K562 (cell line): Measurements from ENCODE around the gene LRRC74B. TPM values are rescaled to one million over a fixed set of nuclear protein-coding genes. Genes with fewer than 3 reads are reported as not detected.
A peak's percentile ranks its signal among the peaks of the same experiment; 100 is the strongest.

Source experiments
- ATAC-seq: fragments of 200-7000 bp; cut with Tn5 transposase; 3 replicates; pipeline ENCODE4 v1.9.1; 2020; ENCODE audit warnings: moderate library complexity
- BruUV-seq: library from RNA; stranded (reverse); fragments of 400-500 nt; replicated peaks from 2 replicates; lab custom pipeline; 2021; lab: Mats Ljungman, UMichigan
- CTCF ChIA-PET: fragments of 300-600 bp; formaldehyde crosslinking; extraction: SDS; loops from one replicate; lab custom pipeline; 2021; ENCODE audit warnings: low intra/inter-chr PET ratio; lab: Yijun Ruan, JAX
- POLR2A ChIA-PET: fragments of 300-600, 350-650 bp; sonication (Branson Sonifier 250); formaldehyde crosslinking; extraction: SDS; loops from one replicate; lab custom pipeline; 2021; ENCODE audit warnings: antibody characterized with exemption, inconsistent platforms; lab: Yijun Ruan, JAX
- DNase-seq, 4 experiments: peaks; one replicate each; pipeline versions ENCODE4 v3.0.0 to v3.0.0-alpha.2; 2011 to 2018; ENCODE audit warnings: low spot score in 3 of 4, mixed read lengths in 3 of 4; ENCODE audit errors: extremely low read depth in 1 of 4
- FAIRE-seq: peaks from 2 replicates; lab custom pipeline; 2011; peaks lifted over from hg19 to GRCh38; lab: Jason Lieb, UNC
- H2AFZ ChIP-seq: 2 replicates; pipeline ENCODE4 v1.6.0; 2011; ENCODE audit warnings: low read depth, low read length, control low read depth, inconsistent platforms
- H3K27ac ChIP-seq: fragments of 200-600 bp; 3 replicates; pipeline ENCODE4 v1.8.0; 2011; ENCODE audit warnings: low read depth, mild to moderate bottlenecking, control low read depth, inconsistent platforms, low read length, moderate library complexity, mixed read lengths; ENCODE audit errors: extremely low read depth
- H3K27me3 ChIP-seq, 2 experiments: fragments of 300-600 bp in 1 of 2; 2 replicates in 1 of 2; 3 replicates in 1 of 2; pipeline versions ENCODE4 v1.6.0 to v1.8.0; 2011; ENCODE audit warnings: inconsistent platforms in 2 of 2, low read length in 2 of 2, mild to moderate bottlenecking in 1 of 2, mixed read lengths in 1 of 2, moderate library complexity in 1 of 2; ENCODE audit not compliant: control insufficient read depth in 2 of 2, insufficient read depth in 2 of 2
- H3K36me3 ChIP-seq: fragments of 300-600 bp; 3 replicates; pipeline ENCODE4 v1.8.0; 2011; ENCODE audit warnings: mild to moderate bottlenecking, low read length, inconsistent platforms; ENCODE audit not compliant: control insufficient read depth, insufficient read depth
- H3K4me1 ChIP-seq, 2 experiments: fragments of 200-600 bp in 1 of 2; replicated peaks in 1 of 2; 2 replicates in 1 of 2; 3 replicates in 1 of 2; pipeline versions ENCODE4 v1.5.1 to v1.8.0; 2011; ENCODE audit warnings: inconsistent platforms in 2 of 2, low read length in 2 of 2, mild to moderate bottlenecking in 1 of 2, mixed read lengths in 1 of 2, moderate library complexity in 1 of 2; ENCODE audit not compliant: control insufficient read depth in 2 of 2, insufficient read depth in 2 of 2
- H3K4me2 ChIP-seq: 2 replicates; pipeline ENCODE4 v1.6.1; 2011; ENCODE audit warnings: low read length, control low read depth, inconsistent platforms, mixed read lengths; ENCODE audit not compliant: insufficient read depth
- H3K4me3 ChIP-seq: fragments of 200-600 bp; sonication (generic), shearing (Covaris generic); 2 replicates; pipeline ENCODE4 v1.5.1; 2016; ENCODE audit warnings: control low read depth, inconsistent platforms
- H3K79me2 ChIP-seq: fragments of 200-600 bp; 3 replicates; pipeline ENCODE4 v1.8.0; 2011; ENCODE audit warnings: low read length, inconsistent platforms; ENCODE audit not compliant: control insufficient read depth, insufficient read depth
- H3K9ac ChIP-seq, 2 experiments: 2 replicates each; pipeline versions ENCODE4 v1.6.0 to v1.6.1; 2011; ENCODE audit warnings: low read depth in 2 of 2, low read length in 2 of 2, control low read depth in 1 of 2, inconsistent platforms in 1 of 2, mild to moderate bottlenecking in 1 of 2, mixed read lengths in 1 of 2; ENCODE audit not compliant: insufficient read depth in 1 of 2
- H3K9me1 ChIP-seq: one replicate; pipeline ENCODE4 v1.6.0; 2011; ENCODE audit warnings: inconsistent platforms, mild to moderate bottlenecking, low read length, moderate library complexity; ENCODE audit not compliant: control insufficient read depth, insufficient read depth
- H3K9me3 ChIP-seq: replicated peaks from 2 replicates; pipeline ENCODE4 v1.5.1; 2011; ENCODE audit warnings: low read depth, low read length, inconsistent platforms; ENCODE audit not compliant: control insufficient read depth, insufficient read depth
- H4K20me1 ChIP-seq: replicated peaks from 2 replicates; pipeline ENCODE4 v1.6.1; 2011; ENCODE audit warnings: low read length, inconsistent platforms, mixed read lengths; ENCODE audit not compliant: control insufficient read depth, insufficient read depth
- E2F1 ChIP-seq: sonication (generic); formaldehyde crosslinking; IDR thresholded peaks from 2 replicates; pipeline ENCODE4 v1.8.1; 2023; ENCODE audit warnings: mild to moderate bottlenecking, missing genetic modification reagents, moderate library complexity
- MCM3 ChIP-seq: fragments of 450-650 bp; IDR thresholded peaks from 2 replicates; pipeline ENCODE4 v1.6.1; 2016
- SMC3 ChIP-seq: conservative IDR thresholded peaks from 2 replicates; pipeline ENCODE4 v1.6.1; 2011; ENCODE audit warnings: low read depth, low read length, improper control_type of control experiment; ENCODE audit not compliant: insufficient read depth
- SRF ChIP-seq, 2 experiments: fragments of 250-450, 450-650 bp in 1 of 2; sonication (Bioruptor Pico) in 1 of 2; sonication (generic) in 1 of 2; formaldehyde crosslinking; IDR thresholded peaks; 2 replicates each; pipeline versions ENCODE4 v1.5.0 to v1.5.1; 2020 to 2022; ENCODE audit warnings: mild to moderate bottlenecking in 1 of 2, missing genetic modification reagents in 1 of 2
- TCF15 ChIP-seq: fragments of 250-450 bp; sonication (Bioruptor Pico); IDR thresholded peaks from 2 replicates; pipeline ENCODE4 v1.8.0; 2022; ENCODE audit warnings: moderate library complexity, mild to moderate bottlenecking, inconsistent platforms
- ZFX ChIP-seq: sonication (generic); formaldehyde crosslinking; IDR thresholded peaks from 2 replicates; pipeline ENCODE4 v1.8.0; 2022; ENCODE audit warnings: mild to moderate bottlenecking, missing genetic modification reagents, moderate library complexity
- ZKSCAN1 ChIP-seq: fragments of 150-350 bp; IDR thresholded peaks from 2 replicates; pipeline ENCODE4 v1.6.1; 2016; ENCODE audit warnings: low read depth, low read length
- WGBS: fragments of 100-300 bp; shearing (Covaris generic); methylation state at CpG from one replicate; pipeline ENCODE4 v1.1.6; 2016; ENCODE audit warnings: low coverage, mixed read lengths; ENCODE audit not compliant: insufficient coverage; ENCODE audit errors: missing lambda C conversion rate; 5-methylcytosine and 5-hydroxymethylcytosine counted together
- in situ Hi-C: fragments of 300-500 bp; cut with MboI; formaldehyde crosslinking; loops from 4 replicates; pipeline ENCODE4 v1.15.0; 2018; ENCODE audit warnings: inconsistent platforms, mixed read lengths
- intact Hi-C: fragments of 100-400 bp; cut with micrococcal nuclease; formaldehyde crosslinking; loops from 2 replicates; pipeline ENCODE4 v1.14.2; 2022
- polyA plus RNA-seq, 8 experiments: library from polyadenylated mRNA; depleted of rRNA in 4 of 8; stranded (reverse) in 5 of 8; unstranded in 3 of 8; fragments of >200 nt; fragmentation: Nextera tagmentation in 2 of 8; fragmentation: Illumina TruSeq in 1 of 8; extraction: Ambion mirVana in 2 of 8; extraction: Trizol in 1 of 8; gene quantifications; 2 replicates each; pipeline versions ENCODE4 v1.2.1 to v1.2.3, GENCODE V29; 2011 to 2014; ENCODE audit warnings: inconsistent platforms in 1 of 8, missing spikeins in 1 of 8
- total RNA-seq, 7 experiments: library from RNA; depleted of rRNA in 6 of 7; stranded (reverse); fragments of >200 nt in 6 of 7; fragmentation: Illumina TruSeq in 2 of 7; extraction: Trizol in 2 of 7; gene quantifications; 2 replicates each; pipeline versions ENCODE4 v1.2.1 to v1.2.3, GENCODE V29; 2011 to 2021; ENCODE audit warnings: low replicate concordance in 1 of 7
- TF ChIP-seq, protein P1 (sequence below): fragments of 450-650 bp; IDR thresholded peaks from 2 replicates; pipeline ENCODE4 v1.6.1; 2017; ENCODE audit warnings: antibody characterized with exemption, mild to moderate bottlenecking
- TF ChIP-seq, protein P2 (sequence below), 3 experiments: fragments of 200-800 bp in 1 of 3; sonication (Bioruptor generic) in 1 of 3; sonication (generic) in 1 of 3; formaldehyde crosslinking in 1 of 3; IDR thresholded peaks; 2 replicates each; pipeline versions ENCODE4 v1.6.1 to v1.8.0; 2016 to 2022; ENCODE audit warnings: mild to moderate bottlenecking in 2 of 3, missing compliant biosample characterization in 2 of 3, missing genetic modification characterization in 2 of 3, missing genetic modification reagents in 1 of 3
- TF ChIP-seq, protein P3 (sequence below): sonication (generic); formaldehyde crosslinking; IDR thresholded peaks from 2 replicates; pipeline ENCODE4 v1.8.0; 2022; ENCODE audit warnings: mild to moderate bottlenecking, missing genetic modification reagents

The LRRC74B gene
- total and polyA plus RNA-seq, 9 of the 15 experiments (the other 6 are each of a cell fraction or from before 2014, with no cell fraction given), result not detected

DNA sequence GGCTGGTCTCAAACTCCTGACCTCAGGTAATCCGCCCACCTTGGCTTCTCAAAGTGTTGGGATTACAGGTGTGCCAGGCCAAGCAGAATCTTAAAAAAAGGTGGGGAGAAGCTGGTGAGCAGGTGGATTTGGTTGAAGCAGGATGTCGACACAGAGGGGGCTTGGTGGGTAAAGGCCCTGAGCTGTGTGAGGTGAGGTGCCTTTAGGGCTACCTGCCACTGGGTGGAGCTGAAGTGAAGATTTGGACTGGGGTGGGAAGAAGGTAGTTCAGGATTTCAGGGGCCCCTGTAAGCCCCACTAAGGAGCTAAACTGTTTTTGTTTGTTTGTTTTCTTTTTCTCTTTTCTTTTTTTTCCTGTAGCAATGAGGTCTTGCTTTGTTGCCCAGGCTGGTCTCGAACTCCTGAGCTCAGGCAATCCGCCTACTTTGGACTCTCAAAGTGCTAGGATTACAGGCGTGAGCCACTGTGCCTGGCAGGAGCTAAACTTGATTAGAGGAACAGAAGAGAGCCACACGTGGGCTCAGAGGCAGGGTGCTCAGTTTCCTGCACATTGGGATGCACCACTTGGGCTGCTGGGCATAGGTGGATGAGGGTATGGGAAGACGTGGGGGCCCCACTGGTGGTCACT lies 24.8 kb upstream of the LRRC74B start:
- Histone ChIP-seq H3K4me1 (peaks cover 7 to 31% of the 10 kb centered on the region in 2 experiments), H3K9me3 (no peaks in the 10 kb centered on the region), H2AFZ (no peak overlapping the region), H3K79me2 (no peaks in the 10 kb centered on the region; the same call in 2 of the 3 replicates), H3K9me1 (no peaks in the 10 kb centered on the region), H3K27ac (no peak overlapping the region), H3K4me2 (no peak overlapping the region), H3K9ac (peak overlapping the region in 1 of 2 experiments; percentile 33; a peak in 2 of 4 replicates), H3K27me3 (peaks cover 3 to 16% of the 10 kb centered on the region in 2 experiments; a peak in 4 of 5 replicates), H4K20me1 (peaks cover 7% of the 10 kb centered on the region; the same call in 1 of the 2 replicates), H3K4me3 (no peak overlapping the region), H3K36me3 (no peaks in the 10 kb centered on the region)
- WGBS, result 42% methylated on average over 7 of the region's 7 CpGs
- peak; percentile 57 for FAIRE-seq
- intact Hi-C loops, result loop anchor here (2.0 to 5.0 kb wide), 3 partner anchors 46 to 78 kb away; no protein-coding TSS in a partner anchor
- peak; percentile 85 to 98 (median 96) for DNase-seq
- ChIA-PET POLR2A (interaction anchor here (0.6 to 13.9 kb wide), 18 partner anchors 8 to 841 kb away, joined by 3 to 333 read pairs (median 4); partner anchors contain the start of genes LRRC74B, SLC7A4 and THAP7), CTCF (interaction anchor here (0.7 to 1.0 kb wide), 2 partner anchors 14 to 1911 kb away, joined by 3 to 6 read pairs; no protein-coding TSS in a partner anchor)
- no TSS peak for BruUV-seq
- in situ Hi-C loops, result no loop called here
- peak; percentile 88 for ATAC-seq
- TF ChIP-seq TCF15 (CRISPR knock-in tag) (0 out of 2 replicates have a peak, but pooled peaks have one; percentile 55), ZKSCAN1 (0 out of 2 replicates have a peak, but pooled peaks have one; percentile 9), MCM3 (no peak), SRF (CRISPR knock-in tag; IDR thresholded peaks at IDR 0.05) (0 out of 4 replicates have a peak, but pooled peaks of 1 of the 2 experiments have one; percentile 43), SMC3 (peak; percentile 91), E2F1 (CRISPR knock-in tag) (0 out of 2 replicates have a peak, but pooled peaks have one; percentile 24), ZFX (no peak)
- TF ChIP-seq, protein P1, sequence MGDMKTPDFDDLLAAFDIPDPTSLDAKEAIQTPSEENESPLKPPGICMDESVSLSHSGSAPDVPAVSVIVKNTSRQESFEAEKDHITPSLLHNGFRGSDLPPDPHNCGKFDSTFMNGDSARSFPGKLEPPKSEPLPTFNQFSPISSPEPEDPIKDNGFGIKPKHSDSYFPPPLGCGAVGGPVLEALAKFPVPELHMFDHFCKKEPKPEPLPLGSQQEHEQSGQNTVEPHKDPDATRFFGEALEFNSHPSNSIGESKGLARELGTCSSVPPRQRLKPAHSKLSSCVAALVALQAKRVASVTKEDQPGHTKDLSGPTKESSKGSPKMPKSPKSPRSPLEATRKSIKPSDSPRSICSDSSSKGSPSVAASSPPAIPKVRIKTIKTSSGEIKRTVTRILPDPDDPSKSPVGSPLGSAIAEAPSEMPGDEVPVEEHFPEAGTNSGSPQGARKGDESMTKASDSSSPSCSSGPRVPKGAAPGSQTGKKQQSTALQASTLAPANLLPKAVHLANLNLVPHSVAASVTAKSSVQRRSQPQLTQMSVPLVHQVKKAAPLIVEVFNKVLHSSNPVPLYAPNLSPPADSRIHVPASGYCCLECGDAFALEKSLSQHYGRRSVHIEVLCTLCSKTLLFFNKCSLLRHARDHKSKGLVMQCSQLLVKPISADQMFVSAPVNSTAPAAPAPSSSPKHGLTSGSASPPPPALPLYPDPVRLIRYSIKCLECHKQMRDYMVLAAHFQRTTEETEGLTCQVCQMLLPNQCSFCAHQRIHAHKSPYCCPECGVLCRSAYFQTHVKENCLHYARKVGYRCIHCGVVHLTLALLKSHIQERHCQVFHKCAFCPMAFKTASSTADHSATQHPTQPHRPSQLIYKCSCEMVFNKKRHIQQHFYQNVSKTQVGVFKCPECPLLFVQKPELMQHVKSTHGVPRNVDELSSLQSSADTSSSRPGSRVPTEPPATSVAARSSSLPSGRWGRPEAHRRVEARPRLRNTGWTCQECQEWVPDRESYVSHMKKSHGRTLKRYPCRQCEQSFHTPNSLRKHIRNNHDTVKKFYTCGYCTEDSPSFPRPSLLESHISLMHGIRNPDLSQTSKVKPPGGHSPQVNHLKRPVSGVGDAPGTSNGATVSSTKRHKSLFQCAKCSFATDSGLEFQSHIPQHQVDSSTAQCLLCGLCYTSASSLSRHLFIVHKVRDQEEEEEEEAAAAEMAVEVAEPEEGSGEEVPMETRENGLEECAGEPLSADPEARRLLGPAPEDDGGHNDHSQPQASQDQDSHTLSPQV, result no peak
- TF ChIP-seq, protein P2, sequence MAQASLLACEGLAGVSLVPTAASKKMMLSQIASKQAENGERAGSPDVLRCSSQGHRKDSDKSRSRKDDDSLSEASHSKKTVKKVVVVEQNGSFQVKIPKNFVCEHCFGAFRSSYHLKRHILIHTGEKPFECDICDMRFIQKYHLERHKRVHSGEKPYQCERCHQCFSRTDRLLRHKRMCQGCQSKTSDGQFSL (CRISPR knock-in tag; IDR thresholded peaks at IDR 0.05), result no peak
- TF ChIP-seq, protein P2 (tag; IDR thresholded peaks at IDR 0.05), result no peak
- TF ChIP-seq, protein P3, sequence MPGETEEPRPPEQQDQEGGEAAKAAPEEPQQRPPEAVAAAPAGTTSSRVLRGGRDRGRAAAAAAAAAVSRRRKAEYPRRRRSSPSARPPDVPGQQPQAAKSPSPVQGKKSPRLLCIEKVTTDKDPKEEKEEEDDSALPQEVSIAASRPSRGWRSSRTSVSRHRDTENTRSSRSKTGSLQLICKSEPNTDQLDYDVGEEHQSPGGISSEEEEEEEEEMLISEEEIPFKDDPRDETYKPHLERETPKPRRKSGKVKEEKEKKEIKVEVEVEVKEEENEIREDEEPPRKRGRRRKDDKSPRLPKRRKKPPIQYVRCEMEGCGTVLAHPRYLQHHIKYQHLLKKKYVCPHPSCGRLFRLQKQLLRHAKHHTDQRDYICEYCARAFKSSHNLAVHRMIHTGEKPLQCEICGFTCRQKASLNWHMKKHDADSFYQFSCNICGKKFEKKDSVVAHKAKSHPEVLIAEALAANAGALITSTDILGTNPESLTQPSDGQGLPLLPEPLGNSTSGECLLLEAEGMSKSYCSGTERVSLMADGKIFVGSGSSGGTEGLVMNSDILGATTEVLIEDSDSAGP (CRISPR knock-in tag), result no peak
